ENCODE data around the gene ABCB7. TPM values are rescaled to one million over a fixed set of nuclear protein-coding genes. Genes with fewer than 3 reads are reported as not detected.
"Not testable (repeated sequence)": the region's sequence is repeated elsewhere in the genome, so short reads cannot be mapped to it uniquely, and the experiment has no call there.

Gene ABCB7
- total RNA-seq, 3 donors from 2014 or later: 26.9 to 33.7 (median 27.7) TPM

DNA sequence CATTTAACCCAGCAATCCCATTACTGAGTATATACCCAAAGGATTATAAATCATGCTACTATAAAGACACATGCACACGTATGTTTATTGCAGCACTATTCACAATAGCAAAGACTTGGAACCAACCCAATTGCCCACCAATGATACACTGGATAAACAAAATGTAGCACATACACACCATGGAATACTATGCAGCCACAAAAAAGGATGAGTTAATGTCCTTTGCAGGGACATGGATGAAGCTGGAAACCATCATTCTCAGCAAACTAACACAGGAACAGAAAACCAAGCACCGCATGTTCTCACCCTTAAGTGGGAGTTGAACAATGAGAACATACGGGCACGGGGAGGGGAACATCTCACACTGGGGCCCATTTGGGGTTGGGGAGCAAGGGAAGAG lies 27.0 kb downstream of the ABCB7 start:
- peaks cover 32% of the 10 kb centered on the region for H3K4me1 Mint-ChIP-seq (ENCODE audit: low read depth)
- H3K27me3 Mint-ChIP-seq (ENCODE audit: low read depth); H3K36me3 Mint-ChIP-seq (ENCODE audit: insufficient read depth); DNase-seq; H3K4me3 Mint-ChIP-seq; H3K9me3 Mint-ChIP-seq; ATAC-seq: not testable (repeated sequence)

GRCh38 chrX:75118296-75118695 lies 37.8 kb downstream of the ABCB7 start:
- ATAC-seq (no peak), DNase-seq (no peak)
- no peaks in the 10 kb centered on the region for H3K27me3 Mint-ChIP-seq (ENCODE audit: low read depth)
- H3K4me3 Mint-ChIP-seq: no peak overlapping the region
- H3K4me1 Mint-ChIP-seq (ENCODE audit: low read depth): peaks cover 1% of the 10 kb centered on the region
- H3K36me3 Mint-ChIP-seq (ENCODE audit: insufficient read depth): peaks cover 1% of the 10 kb centered on the region
- no peaks in the 10 kb centered on the region for H3K9me3 Mint-ChIP-seq

DNA sequence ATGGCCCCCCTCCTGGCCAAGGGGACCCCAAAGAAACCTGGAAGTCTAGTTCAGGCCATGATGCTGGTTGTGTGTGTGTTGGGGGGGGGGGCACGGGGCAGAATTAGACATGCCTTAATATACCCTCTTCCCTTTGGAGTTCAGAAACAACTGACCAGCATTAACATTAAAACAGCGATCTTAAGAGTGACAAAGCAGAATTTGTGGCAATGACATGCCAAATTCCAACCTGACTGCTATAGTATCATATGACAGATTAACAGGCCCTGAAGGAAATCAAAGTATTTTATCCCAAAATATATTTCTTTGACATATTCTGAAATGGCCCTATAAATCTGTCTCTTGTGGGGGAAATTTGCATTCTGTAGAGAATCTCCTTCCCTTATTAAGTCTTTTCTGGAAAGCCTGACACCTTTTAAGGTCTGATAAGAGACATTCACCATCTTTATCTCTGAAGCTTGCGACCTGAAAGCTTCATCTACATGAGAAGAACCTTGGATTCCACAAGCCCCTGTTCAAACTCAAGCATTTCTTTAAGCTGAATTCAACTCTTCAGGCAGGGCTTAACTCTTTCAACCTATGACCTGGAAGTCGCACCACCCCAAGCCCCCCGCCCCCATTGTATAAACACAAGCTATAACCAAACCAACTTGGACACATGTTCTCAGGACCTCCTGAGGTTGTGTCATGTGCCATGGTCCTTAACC lies 40.2 kb downstream of the ABCB7 start:
- peaks cover 2% of the 10 kb centered on the region for H3K36me3 Mint-ChIP-seq (ENCODE audit: insufficient read depth)
- H3K27me3 Mint-ChIP-seq (ENCODE audit: low read depth): no peaks in the 10 kb centered on the region
- no peaks in the 10 kb centered on the region for H3K4me1 Mint-ChIP-seq (ENCODE audit: low read depth)
- H3K4me3 Mint-ChIP-seq: no peak overlapping the region
- no peak for ATAC-seq
- no peak for DNase-seq
- no peaks in the 10 kb centered on the region for H3K9me3 Mint-ChIP-seq

DNA sequence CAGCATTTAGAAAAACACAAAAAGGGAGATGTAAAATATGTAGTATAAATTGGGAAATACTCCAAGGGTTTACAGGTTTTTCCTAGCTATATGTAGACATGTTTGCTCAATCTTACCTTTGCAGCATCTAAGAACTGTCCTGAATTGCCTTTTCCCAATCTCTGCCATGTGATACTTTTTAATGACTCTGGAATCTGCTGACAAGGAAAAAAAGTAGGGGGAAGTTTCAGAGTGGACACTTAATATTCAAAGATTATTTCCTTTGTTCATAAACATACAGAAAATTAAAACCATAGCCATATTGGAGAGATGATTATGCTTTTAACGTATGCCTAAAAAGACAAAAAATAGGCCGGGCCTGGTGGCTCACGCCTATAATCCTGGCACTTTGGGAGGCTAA lies 41.4 kb downstream of the ABCB7 start:
- Mint-ChIP-seq H3K4me3 (no peak overlapping the region), H3K4me1 (ENCODE audit: low read depth) (no peaks in the 10 kb centered on the region), H3K9me3 (no peaks in the 10 kb centered on the region), H3K36me3 (ENCODE audit: insufficient read depth) (peaks cover 4% of the 10 kb centered on the region), H3K27me3 (ENCODE audit: low read depth) (no peaks in the 10 kb centered on the region)
- ATAC-seq: no peak
- DNase-seq: no peak

DNA sequence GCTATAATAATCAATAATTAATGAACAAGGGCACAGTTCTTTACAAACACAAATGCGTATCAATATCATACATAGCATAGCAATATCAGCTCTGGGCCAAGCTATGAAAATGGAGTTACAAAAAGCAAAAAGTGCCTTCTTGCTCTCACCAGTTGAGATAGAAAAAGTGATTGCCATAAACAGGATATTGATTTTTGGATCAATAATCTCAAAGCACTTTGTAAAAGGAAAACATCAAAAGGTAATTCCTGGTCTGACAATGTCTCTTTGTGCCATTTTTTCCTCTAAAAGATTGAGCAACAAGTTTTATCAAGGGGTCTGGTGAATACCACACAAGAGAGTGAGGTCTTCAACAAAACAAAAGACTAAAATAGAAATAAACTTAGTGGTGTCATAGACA lies 42.4 kb downstream of the ABCB7 start:
- no peak for ATAC-seq
- no peak for DNase-seq
- Mint-ChIP-seq H3K27me3 (ENCODE audit: low read depth) (no peaks in the 10 kb centered on the region), H3K4me1 (ENCODE audit: low read depth) (no peaks in the 10 kb centered on the region), H3K36me3 (ENCODE audit: insufficient read depth) (peaks cover 4% of the 10 kb centered on the region), H3K9me3 (no peaks in the 10 kb centered on the region), H3K4me3 (no peak overlapping the region)

GRCh38 chrX:75107863-75108509 lies 48.1 kb downstream of the ABCB7 start:
- no peaks in the 10 kb centered on the region for H3K27me3 Mint-ChIP-seq (ENCODE audit: low read depth)
- peaks cover 10% of the 10 kb centered on the region for H3K36me3 Mint-ChIP-seq (ENCODE audit: insufficient read depth)
- H3K9me3 Mint-ChIP-seq: no peaks in the 10 kb centered on the region
- ATAC-seq (no peak), DNase-seq (no peak)
- peaks cover 7% of the 10 kb centered on the region for H3K4me1 Mint-ChIP-seq (ENCODE audit: low read depth)
- no peak overlapping the region for H3K4me3 Mint-ChIP-seq

DNA sequence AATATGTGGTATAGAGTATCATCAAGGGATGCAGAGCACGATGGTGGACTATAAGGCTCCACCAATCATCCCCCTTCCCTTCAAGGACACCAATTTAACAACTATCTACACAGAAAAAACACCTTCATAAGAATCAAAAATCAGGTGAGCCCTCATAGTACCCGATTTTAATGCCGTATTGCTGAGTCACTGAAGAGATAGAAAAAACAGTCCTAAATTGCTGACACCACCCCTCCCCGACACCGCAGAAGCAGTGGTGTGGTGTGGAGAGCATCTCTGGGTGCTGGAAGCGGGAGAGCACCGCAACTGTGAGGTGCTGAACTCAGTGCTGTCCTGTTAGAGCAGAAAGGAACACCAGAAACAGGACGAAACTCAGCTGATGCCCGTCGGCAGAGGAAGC lies 49.3 kb downstream of the ABCB7 start:
- no peak overlapping the region for H3K4me3 Mint-ChIP-seq
- H3K4me1 Mint-ChIP-seq (ENCODE audit: low read depth): peaks cover 10% of the 10 kb centered on the region
- peaks cover 10% of the 10 kb centered on the region for H3K36me3 Mint-ChIP-seq (ENCODE audit: insufficient read depth)
- H3K27me3 Mint-ChIP-seq (ENCODE audit: low read depth): no peaks in the 10 kb centered on the region
- no peaks in the 10 kb centered on the region for H3K9me3 Mint-ChIP-seq
- DNase-seq: no peak
- no peak for ATAC-seq

GRCh38 chrX:75096331-75096730 lies 59.8 kb downstream of the ABCB7 start:
- Mint-ChIP-seq H3K36me3 (ENCODE audit: insufficient read depth) (peaks cover 24% of the 10 kb centered on the region), H3K4me3 (no peak overlapping the region), H3K27me3 (ENCODE audit: low read depth) (no peaks in the 10 kb centered on the region), H3K9me3 (no peaks in the 10 kb centered on the region), H3K4me1 (ENCODE audit: low read depth) (peaks cover 13% of the 10 kb centered on the region)
- ATAC-seq (no peak), DNase-seq (no peak)

GRCh38 chrX:75086731-75087195 lies 69.3 kb downstream of the ABCB7 start:
- H3K4me1 Mint-ChIP-seq (ENCODE audit: low read depth): peaks cover 16% of the 10 kb centered on the region
- no peak for ATAC-seq
- no peak overlapping the region for H3K4me3 Mint-ChIP-seq
- H3K9me3 Mint-ChIP-seq: no peaks in the 10 kb centered on the region
- no peaks in the 10 kb centered on the region for H3K27me3 Mint-ChIP-seq (ENCODE audit: low read depth)
- no peaks in the 10 kb centered on the region for H3K36me3 Mint-ChIP-seq (ENCODE audit: insufficient read depth)
- DNase-seq: no peak

- ATAC-seq: no peak
- Mint-ChIP-seq H3K9me3 (no peaks in the 10 kb centered on the region), H3K4me3 (no peak overlapping the region), H3K27me3 (ENCODE audit: low read depth) (no peaks in the 10 kb centered on the region), H3K4me1 (ENCODE audit: low read depth) (peaks cover 15% of the 10 kb centered on the region), H3K36me3 (ENCODE audit: insufficient read depth) (peaks cover under 1% of the 10 kb centered on the region)
- DNase-seq: no peak
Observed at GRCh38 chrX:75084757-75085156, 71.3 kb downstream of the ABCB7 start.

- peaks cover 18% of the 10 kb centered on the region for H3K36me3 Mint-ChIP-seq (ENCODE audit: insufficient read depth)
- ATAC-seq: no peak
- peaks cover 1% of the 10 kb centered on the region for H3K4me1 Mint-ChIP-seq (ENCODE audit: low read depth)
- H3K4me3 Mint-ChIP-seq: no peak overlapping the region
- H3K9me3 Mint-ChIP-seq: no peaks in the 10 kb centered on the region
- H3K27me3 Mint-ChIP-seq (ENCODE audit: low read depth): no peaks in the 10 kb centered on the region
- DNase-seq: no peak
Observed at GRCh38 chrX:75076429-75076828, 79.7 kb downstream of the ABCB7 start.

DNA sequence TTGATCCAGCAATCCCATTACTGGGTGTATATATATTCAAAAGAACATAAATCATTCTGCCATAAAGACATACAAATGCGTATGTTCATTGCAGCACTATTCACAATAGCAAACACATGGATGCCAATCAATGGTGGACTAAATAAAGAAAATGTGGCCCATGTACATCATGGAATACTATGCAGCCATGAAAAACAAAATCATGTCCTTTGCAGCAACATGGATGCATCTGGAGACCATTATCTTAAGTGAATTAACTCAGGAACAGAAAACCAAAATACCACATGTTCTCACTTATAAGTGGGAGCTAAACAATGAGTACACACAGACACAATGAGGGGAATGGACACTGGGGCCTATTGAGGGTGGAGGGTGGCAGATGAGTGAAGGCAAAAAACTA lies 81.6 kb downstream of the ABCB7 start:
- no peak for ATAC-seq
- Mint-ChIP-seq H3K27me3 (ENCODE audit: low read depth) (no peaks in the 10 kb centered on the region), H3K9me3 (no peaks in the 10 kb centered on the region), H3K36me3 (ENCODE audit: insufficient read depth) (peaks cover 14% of the 10 kb centered on the region), H3K4me1 (ENCODE audit: low read depth) (peaks cover 1% of the 10 kb centered on the region), H3K4me3 (no peak overlapping the region)
- DNase-seq: no peak

DNA sequence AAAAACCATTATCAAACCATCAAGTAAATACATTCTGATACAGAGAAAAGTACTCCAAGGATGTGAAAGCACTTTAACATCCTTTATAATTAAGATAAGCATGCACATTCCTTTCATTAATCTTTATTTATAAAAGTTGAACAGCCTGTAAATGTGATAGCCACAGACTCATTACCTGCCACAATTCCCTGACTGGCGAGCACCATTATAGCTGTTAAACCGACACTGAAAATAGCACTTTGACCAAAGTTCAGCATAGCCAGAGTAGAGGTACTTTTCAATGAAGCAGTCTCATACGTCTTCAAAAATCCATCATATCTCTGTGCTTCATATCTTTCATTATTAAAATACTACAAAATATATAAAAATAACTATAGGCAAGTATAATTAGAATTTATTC lies 84.7 kb downstream of the ABCB7 start:
- ATAC-seq: no peak
- no peaks in the 10 kb centered on the region for H3K9me3 Mint-ChIP-seq
- H3K4me1 Mint-ChIP-seq (ENCODE audit: low read depth): no peaks in the 10 kb centered on the region
- peaks cover 16% of the 10 kb centered on the region for H3K36me3 Mint-ChIP-seq (ENCODE audit: insufficient read depth)
- H3K4me3 Mint-ChIP-seq: no peak overlapping the region
- no peak for DNase-seq
- H3K27me3 Mint-ChIP-seq (ENCODE audit: low read depth): no peaks in the 10 kb centered on the region

- H3K9me3 Mint-ChIP-seq: no peaks in the 10 kb centered on the region
- peaks cover 7% of the 10 kb centered on the region for H3K36me3 Mint-ChIP-seq (ENCODE audit: insufficient read depth)
- ATAC-seq (peak; percentile 37 to 38), DNase-seq (no peak)
- no peaks in the 10 kb centered on the region for H3K27me3 Mint-ChIP-seq (ENCODE audit: low read depth)
- H3K4me1 Mint-ChIP-seq (ENCODE audit: low read depth): no peaks in the 10 kb centered on the region
- H3K4me3 Mint-ChIP-seq: no peak overlapping the region
Observed at GRCh38 chrX:75067931-75068330, 88.2 kb downstream of the ABCB7 start.

DNA sequence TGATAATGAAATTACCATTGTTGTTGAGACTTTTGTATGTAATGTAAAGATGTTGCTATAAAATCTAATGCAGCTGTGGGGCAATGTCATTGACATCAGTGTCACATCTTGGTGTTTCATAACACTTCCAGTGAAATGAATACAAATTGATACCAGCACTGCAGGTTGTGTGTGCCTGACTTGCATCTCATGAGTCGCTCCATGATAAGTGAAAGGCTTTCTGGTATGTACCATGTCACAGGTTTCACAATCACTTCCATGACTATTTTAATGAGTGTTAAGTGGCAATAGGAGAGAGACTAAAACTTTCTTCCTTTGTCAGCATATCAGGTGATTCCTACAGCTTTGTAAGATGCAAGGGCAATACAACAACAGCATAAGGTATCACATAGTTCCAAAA lies 94.4 kb downstream of the ABCB7 start:
- H3K27me3 Mint-ChIP-seq (ENCODE audit: low read depth): no peaks in the 10 kb centered on the region
- peaks cover 7% of the 10 kb centered on the region for H3K36me3 Mint-ChIP-seq (ENCODE audit: insufficient read depth)
- H3K4me1 Mint-ChIP-seq (ENCODE audit: low read depth): no peaks in the 10 kb centered on the region
- H3K9me3 Mint-ChIP-seq: no peaks in the 10 kb centered on the region
- ATAC-seq (peak; percentile 65 to 90), DNase-seq (no peak)
- no peak overlapping the region for H3K4me3 Mint-ChIP-seq
